ENCODE data around the gene LRRTM1.

The LRRTM1 gene

DNA sequence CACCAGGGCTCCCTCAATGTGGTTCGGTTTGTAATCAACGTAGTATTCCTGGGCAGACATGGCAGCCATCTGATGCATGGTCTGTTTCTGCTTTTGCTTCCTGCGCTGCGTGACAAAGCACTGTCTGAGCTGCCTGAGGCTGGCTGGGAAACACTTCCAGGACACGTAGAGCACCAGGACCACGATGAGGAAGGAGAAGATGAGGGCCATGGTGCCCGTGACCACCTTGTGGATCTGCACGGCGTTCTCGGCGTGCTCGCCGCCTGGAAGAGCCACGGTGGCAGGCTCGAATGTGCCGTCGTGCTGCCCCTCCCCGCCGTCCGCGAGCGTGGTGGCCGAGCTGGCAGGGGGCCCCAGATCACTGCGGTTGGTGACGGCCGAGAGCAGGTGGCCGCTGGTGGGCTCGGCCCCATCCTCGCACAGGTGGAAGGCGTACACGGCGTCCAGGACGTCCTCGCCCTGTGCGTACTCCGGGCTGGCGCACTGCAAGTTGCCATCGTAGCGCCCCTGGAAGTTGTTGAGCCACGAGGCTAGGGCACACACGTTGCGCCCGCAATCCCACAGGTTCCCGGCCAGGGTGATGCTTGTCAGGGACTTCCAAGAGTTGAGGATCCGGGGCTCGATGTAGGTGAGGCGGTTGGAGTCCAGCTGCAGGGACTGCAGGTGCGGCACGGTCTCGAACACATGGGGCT, 2.1 kb downstream of the LRRTM1 start:
- no peak for DNase-seq (ENCODE audit: low spot score)

DNA sequence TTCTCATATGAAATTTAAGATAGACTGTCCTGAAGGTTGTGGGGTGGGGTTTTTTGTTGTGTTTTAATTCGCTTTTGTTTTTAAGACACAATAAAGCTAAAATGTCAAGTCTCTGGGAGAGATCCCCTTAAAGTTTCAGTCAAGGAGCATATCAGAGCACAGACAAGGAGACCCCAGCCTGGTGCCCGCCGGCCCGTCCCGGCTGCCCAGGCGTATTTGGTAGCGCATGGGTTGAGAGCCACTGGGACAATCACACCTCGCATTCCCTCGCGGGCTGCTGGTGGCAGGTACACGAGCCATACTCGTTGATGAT, 2.6 kb downstream of the LRRTM1 start:
- DNase-seq (ENCODE audit: low spot score): no peak

DNA sequence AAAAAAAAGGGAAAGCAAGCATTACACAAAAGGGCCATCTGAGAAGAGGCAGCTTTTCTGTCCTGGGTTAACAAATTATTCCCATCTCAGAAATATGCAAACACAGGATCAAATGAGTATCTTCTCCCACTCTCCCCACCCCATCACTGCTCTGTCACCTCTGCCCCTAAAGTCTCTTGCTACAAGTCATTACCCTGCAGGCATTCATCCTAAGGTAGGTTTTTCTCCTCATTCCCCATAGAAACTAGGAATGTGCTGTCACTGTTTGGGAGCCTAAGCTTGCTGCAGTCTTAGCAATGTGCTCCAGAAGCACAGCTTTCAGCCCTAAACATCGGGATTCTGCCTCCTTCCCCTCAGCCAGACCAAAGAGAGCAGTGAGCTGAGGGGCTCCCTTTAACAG, 3.6 kb downstream of the LRRTM1 start:
- DNase-seq (ENCODE audit: low spot score): no peak

DNA sequence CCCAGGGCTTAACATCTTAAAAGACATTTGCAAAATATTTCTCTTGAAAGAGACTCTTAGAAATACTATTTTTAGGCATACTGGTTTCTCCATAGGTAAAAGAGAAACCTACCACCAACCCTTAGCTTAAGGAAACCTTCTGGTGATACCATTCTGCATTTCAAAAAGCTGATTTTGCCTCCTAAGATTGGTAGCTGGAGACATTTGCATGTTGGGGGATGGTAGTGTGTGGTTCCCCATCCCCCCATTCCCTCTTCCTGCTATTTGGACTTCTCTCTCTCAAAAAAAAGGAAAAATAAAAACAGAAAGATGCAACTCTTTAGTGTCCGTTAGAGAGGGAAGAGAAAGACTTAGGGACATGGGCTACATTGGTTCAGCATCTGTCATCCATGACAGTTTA, 4.2 kb downstream of the LRRTM1 start:
- no peak for DNase-seq (ENCODE audit: low spot score)

DNA sequence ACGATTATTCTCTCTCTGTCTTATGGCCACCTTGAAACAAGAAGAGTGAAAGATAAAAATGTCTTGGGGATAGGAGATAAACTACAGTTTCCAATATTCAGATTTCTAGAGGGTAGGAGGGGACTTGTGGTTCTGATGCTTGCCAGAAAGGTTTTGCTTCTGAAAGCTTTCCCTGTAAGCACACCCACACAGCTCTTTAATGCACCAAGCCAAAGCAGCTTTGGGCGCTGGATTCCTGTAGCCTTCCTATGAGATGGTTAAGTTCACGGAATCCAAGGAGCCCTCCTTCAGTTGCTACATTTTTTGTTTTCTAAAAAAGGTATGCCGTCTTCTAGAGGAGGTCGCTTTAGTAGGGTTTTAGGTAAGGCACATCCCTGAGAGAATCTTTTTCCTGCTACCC, 4.9 kb downstream of the LRRTM1 start:
- no peak for DNase-seq (ENCODE audit: low spot score)

DNA sequence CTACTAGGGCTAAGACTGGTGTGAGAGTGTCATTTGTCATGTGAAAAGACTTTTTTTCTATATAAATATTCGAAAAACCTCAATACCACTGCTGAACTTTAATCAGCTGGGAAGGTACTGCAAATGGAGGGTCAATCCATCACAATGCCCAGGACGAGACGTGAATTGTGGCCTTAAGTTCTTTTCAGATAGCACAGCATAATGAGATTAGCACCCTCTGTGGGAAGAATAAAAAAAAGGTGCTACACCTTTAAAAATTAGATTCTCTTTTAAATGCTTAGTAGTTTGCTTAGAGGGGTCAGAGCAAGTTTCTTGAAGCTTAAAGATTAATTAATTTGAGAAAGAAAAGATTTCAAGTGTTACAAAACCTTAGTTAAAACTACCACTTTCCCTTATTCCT, 5.6 kb downstream of the LRRTM1 start:
- no peak for DNase-seq (ENCODE audit: low spot score)

DNA sequence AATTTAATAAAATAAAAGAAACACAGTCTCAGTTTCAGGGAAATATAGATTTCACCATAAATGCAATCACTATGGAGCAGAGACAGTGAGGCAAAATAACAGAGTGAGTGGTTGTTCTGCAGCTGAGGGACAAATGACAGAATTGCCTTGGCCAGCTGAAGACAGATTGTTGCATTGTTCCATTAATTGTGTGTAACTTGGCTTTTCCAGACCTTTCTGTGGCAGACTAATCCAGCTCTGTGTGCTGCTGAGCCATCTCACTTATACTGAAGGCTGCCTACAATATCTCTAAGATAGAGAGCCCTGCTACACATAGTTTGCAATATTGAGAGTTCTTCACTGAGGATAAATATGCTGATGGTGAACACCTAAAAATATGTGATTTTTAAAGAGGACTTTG, 11.5 kb downstream of the LRRTM1 start:
- DNase-seq (ENCODE audit: low spot score): no peak

DNA sequence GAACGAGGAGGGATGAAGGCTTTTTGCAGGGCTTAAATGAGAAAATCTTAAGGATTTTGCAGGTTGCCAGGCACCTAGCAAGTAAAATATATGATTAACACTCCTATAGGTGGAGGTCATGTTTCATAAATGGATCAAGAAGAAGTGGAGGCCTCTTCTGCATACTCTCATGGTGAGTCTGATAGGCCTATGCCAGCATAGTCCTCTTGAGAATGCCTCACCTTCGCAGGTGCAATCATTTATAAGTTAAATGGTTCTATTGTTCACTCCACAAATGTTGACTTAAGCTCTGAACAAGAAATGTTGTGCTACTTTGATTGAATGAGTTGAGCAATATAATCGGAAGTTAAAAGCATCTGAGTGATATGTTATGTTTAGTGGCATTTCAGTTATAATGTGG, 12.1 kb downstream of the LRRTM1 start:
- peak; percentile 18 for DNase-seq (ENCODE audit: low spot score)

DNA sequence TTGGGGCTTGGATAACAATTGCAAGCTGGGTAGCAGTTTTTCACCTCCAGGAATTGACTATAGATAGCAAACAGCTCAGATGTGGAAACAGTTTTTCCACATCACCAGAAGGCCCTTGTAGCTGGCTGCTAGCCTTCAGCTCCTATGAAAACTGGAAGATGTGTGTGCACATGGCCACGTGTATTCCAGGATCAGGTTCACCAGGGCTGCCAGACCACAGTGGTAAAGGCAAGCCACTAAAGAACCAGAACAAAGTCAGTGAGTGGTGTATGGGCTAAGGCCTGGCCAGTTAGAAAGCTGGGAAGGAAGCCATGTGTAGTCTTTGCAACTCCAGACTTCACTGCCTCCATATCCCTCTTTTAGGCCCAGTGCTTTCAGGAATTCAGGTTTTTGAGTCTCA, 12.9 kb downstream of the LRRTM1 start:
- DNase-seq (ENCODE audit: low spot score): no peak

DNA sequence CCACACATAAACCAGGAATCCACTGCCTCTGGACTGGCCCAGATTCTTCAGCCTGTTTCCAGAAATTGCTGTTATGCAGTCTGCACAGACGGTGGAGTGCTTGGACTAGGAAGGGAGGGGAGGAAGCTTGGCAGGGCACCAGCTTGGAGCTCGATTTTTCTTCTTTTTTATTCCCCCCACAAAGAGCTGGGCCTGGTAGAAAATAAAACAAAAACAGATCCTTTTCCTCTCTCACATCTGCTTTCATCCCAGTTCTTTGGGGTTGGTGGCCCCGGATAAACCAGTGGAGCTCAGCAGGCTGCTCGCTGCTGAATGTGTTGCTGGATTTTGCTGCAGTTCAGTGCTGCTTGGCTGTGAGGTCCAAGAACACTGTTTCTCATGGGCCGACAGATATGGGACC, 16.0 kb downstream of the LRRTM1 start:
- no peak for DNase-seq (ENCODE audit: low spot score)

DNA sequence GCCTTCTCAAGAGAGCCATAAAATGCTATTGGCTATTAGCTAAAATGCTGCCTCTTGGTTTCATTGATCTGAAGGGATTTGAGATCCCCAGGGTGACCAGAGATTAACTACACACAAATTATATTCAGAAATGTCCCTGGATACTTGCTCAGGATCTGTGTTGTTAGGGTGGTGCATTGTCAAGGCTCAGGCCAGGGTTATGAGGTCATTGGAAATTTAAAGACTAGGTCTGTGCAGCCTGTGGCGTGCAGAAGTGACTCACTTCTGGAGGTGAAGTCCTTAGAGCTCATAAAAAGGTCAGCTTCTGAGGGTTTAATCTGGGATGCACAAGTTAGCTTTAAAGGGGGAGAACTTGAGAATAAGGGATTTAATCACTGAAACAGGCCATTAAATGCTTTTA, 23.5 kb downstream of the LRRTM1 start:
- DNase-seq (ENCODE audit: low spot score): no peak

DNA sequence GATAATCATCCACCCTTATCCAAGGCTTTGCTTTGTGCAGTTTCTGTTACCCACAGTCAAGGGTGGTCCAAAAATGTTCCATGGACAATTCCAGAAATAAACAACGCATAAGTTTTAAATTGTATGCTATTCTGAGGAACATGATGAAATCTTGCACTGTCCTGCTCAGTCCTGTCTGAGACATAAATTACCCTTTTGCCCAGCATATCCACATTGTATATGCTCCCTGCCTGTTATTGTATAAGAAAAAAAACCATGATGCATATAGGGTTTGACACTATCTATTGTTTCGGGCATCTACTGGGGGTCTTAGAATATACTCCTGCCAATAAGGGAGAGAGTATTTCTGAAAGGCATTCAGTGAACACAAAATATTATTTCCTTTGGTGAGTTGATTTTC, 24.0 kb downstream of the LRRTM1 start:
- DNase-seq (ENCODE audit: low spot score): no peak

DNA sequence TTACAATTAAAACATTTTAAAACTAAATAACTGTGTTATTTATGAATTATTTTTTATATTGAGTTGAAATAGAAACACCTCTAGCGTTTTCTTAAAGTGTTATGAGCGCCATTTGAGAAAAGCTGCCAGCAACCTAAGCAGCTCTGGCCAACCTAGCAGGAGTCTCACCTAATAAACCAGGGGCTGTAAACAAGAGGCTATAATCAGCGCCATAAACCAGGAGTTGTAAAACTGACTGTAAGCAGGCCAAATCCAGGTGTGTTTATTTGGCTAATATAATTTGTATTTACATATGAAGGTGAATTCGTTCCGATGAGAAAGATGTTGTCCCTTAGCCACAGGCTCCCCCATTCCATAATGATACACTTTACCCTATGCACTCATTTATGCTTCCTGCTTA, 34.7 kb downstream of the LRRTM1 start:
- DNase-seq (ENCODE audit: low spot score): no peak

DNA sequence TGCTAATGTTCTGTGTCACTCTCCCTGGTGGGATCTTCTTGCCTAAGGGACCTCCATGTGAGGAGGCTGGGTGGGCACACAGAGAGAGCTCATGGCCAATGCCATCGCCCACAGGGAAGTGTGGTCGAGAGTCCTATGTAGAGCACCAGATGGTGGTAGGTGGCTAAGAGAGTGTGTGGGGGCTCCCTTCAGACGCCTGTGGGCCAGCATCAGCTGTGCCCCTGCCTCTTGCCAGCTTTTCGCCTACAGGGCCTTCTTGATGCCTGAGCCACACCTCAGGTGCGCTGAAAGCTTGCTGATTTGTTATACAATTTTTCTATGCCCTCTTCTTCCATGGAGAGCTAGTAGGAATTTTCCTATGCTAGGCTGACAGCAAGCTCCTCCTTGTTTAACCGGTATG, 38.3 kb downstream of the LRRTM1 start:
- DNase-seq (ENCODE audit: low spot score): no peak

DNA sequence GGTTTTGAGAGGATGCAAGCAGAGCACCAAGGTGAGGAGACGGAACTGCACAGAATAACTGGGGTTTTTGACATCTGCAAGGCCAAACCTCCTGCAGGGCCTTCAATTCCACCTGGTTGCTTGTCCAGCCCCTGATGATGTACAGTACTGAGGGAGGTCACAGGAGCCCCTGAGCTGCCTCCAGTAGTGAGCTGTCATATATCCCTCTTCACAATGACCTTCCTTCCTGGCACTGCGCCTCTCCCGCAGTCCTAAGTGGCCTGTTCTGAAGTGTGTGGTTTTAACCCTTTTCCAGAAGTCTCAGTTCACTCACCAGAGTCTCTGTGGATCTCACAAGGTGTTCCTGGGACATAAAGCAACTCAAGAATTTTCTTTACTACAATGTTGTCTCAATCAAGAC, 45.3 kb downstream of the LRRTM1 start:
- no peak for DNase-seq (ENCODE audit: low spot score)

DNA sequence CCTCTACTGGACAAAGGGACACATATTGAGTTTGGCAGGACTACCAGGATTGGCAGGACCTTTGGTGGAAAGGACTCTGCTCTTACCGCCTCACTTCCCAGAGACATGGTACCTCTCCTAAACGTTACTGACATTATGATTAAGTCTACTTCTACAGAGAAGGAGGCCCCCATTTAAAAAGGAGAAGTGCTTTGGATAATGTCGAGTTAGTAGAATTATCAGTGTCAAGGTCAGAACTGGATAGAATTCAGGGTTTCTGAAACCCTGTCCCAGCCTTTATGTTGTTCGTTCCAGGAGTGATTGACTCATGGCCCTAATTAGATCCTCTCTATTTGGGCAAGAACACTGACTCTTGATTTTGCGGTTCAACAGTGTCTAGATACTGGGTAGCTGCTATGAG, 45.8 kb downstream of the LRRTM1 start:
- DNase-seq (ENCODE audit: low spot score): no peak

DNA sequence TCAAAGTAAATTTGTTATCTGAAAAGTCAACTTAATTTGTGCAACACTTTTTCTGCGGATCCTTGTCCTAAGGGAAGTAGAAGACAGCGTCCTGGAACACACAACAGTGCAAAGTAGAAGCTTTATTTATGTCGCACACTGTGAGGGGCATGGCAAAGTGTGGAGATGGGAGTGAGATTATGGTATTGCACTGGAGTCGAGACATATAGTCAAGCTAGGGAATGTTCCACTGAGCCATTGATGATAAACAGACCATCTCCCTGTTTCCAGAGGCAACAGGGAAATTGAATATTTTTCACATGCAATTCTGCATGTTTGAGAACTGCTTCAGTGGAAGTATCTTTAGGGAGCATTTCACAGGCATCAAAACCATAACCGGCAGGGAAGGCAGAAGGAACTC, 46.2 kb downstream of the LRRTM1 start:
- no peak for DNase-seq (ENCODE audit: low spot score)

DNA sequence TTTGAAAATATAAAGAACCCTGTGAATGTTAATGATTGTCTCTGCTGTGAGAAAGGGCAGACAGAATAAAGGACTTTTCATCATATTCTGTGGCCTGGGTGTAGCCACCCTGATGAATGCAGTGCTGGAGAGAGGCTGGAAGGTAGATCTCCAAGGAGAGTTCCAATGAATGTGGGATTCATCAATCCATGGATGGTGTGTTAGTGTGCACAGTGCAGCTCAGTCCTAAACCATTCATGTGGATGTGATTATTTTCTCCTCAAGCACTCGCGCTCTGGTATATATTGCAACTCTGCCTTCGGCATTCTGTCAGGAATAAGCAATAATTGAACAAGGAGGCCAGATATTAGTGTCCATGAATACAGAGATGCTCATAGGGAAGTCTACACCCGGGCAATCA, 47.1 kb downstream of the LRRTM1 start:
- DNase-seq (ENCODE audit: low spot score): no peak

DNA sequence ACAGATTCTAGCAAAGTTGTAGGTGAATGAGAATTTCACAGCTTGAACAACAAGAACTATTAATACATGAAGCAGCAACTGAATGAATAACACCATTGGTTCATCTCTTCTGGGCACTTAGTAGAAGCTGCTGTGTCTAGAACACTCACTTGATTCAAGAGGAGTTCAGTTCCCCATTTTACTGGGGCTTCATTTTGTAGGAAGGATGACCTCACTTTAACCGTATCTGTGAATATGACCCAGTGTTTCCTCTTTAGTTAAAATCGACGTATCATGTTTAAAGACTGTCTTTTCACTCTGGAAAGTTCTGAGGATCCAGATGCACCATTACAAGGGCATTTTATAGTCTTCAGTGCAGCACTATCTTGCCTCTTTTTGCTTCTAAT, 47.8 kb downstream of the LRRTM1 start:
- no peak for DNase-seq (ENCODE audit: low spot score)

DNA sequence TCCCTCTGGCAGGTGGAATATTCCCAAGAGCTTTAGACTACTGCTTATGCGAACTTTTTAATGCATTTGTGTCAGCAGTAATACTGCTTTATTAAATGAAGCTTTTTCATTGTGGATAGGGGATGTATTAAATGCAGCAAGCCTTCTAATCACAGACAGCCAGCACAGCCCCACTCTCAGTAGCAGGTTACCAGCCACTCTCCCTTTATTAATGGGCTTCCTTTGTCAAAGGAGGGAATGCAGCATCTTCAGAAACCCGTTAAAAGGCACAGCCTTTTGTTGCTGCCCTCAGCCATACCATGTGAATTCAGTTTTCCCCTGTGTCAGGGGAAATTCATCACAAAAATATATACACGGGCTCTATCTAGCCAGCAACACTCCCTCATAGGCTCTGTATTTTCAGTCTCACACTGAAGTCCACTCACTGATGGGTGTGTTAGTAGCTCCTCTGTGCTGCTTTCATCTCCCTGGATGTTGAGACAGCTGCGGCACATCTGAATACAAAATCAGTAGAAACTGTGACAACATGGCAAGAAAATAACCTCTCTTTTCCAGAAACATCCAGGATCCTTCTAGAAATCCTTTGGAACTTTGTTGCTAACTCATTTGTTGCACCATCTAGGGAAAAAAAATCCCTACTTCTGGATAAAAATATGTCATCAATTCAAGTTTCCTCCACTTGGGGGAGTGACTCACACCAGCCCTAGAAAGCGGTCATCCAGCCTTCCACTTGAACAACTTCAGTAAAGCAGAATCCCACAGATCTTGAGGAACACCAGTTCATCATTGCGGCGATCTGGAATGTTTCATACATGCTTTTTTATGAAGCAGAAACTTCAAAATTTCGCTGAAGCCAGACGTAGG, 48.4 kb downstream of the LRRTM1 start:
- DNase-seq (ENCODE audit: low spot score): peak; percentile 20

DNA sequence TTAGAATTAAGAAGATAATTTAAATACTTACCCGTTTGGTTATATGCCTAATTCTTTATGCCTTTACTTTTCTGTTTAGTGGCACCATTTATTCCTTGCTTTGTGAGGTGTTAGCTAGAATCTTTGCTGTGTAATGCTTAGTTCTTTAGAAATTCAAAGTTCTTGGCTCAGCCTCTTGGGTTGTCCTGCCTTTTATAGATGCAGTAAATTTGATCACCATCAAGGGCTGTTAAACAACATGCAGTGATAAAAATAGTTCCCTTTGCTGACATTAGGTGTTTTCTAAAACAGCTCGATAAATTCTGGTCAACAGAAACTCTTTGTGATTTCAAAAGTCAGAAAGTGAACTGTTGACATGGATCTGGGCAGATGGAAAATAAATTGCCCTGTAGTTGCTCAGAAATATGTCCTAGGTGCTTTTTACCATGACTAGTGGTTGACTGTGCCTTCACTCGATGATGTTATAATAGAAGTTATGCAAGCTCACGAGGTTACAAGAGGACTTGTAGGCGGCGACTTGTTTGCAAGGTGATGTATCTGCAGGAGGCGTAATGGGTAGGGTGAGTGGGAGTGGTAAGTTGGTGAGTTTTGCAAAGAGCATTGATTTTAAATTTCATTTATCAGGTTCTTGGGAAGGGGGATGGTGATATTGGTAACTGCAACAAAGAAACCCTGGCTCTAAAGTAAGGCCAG, 52.1 kb downstream of the LRRTM1 start:
- no peak for DNase-seq (ENCODE audit: low spot score)

All from SW480 (cell line).